ENCODE measurements around the gene PDE3A.

PDE3A gene

GRCh38 chr12:20439626-20440025 lies 71.3 kb downstream of the PDE3A start:
- no peaks in the 10 kb centered on the region for H3K27me3 ChIP-seq (ENCODE audit: control insufficient read depth in 3 of 3, insufficient read depth in 3 of 3, low read depth in 1 of 3, low read length in 3 of 3)
- no peak overlapping the region for H2BK12ac ChIP-seq (ENCODE audit: low read length)
- H4K8ac ChIP-seq (ENCODE audit: low read depth, low read length): no peak overlapping the region
- peaks cover 0 to 1% of the 10 kb centered on the region in 2 donors for H3K36me3 ChIP-seq (replicated peaks in 1 of 2; ENCODE audit: control insufficient read depth in 2 of 2, insufficient read depth in 2 of 2, low read length in 2 of 2)
- no peak for DNase-seq (ENCODE audit: low spot score)
- no peak overlapping the region for H3K18ac ChIP-seq (ENCODE audit: low read length)
- no peak overlapping the region for H3K9ac ChIP-seq (ENCODE audit: low read depth, low read length, poor library complexity)
- no peak overlapping the region for H3K4me2 ChIP-seq (ENCODE audit: insufficient read depth, low read length, poor library complexity, severe bottlenecking)
- H2BK15ac ChIP-seq (ENCODE audit: low read length): no peak overlapping the region
- H2AFZ ChIP-seq (ENCODE audit: low read length): no peak overlapping the region
- no peak overlapping the region for H2BK120ac ChIP-seq (ENCODE audit: low read depth, low read length)
- no peak overlapping the region for H3K23ac ChIP-seq (ENCODE audit: low read depth, low read length, poor library complexity)
- no peak overlapping the region for H3K27ac ChIP-seq (replicated peaks; ENCODE audit: low read length)
- H3K4ac ChIP-seq (ENCODE audit: low read length): no peak overlapping the region
- H3K9me3 ChIP-seq (replicated peaks in 1 of 2; ENCODE audit: control insufficient read depth in 2 of 2, insufficient read depth in 1 of 2, low read depth in 1 of 2, low read length in 2 of 2): peaks cover 0 to 1% of the 10 kb centered on the region in 2 donors
- H3K4me3 ChIP-seq (ENCODE audit: low read length in 2 of 2): no peak overlapping the region
- peaks cover 0 to 2% of the 10 kb centered on the region in 2 donors for H3K4me1 ChIP-seq (ENCODE audit: control insufficient read depth in 2 of 2, insufficient read depth in 1 of 2, low read depth in 1 of 2, low read length in 2 of 2)
- no peak overlapping the region for H2AK5ac ChIP-seq (ENCODE audit: low read depth, low read length)
- no peak overlapping the region for H4K91ac ChIP-seq (ENCODE audit: low read depth, low read length, poor library complexity)
- H2BK5ac ChIP-seq (ENCODE audit: low read length): no peak overlapping the region
- H3K14ac ChIP-seq (ENCODE audit: low read length): no peak overlapping the region
- H3K79me1 ChIP-seq (ENCODE audit: low read depth, low read length): no peaks in the 10 kb centered on the region
- WGBS, 2 donors (ENCODE audit: extremely low coverage in 2 of 2, insufficient read length in 2 of 2, insufficient replicate concordance in 1 of 2): no CpG with 5 or more reads among the region's 1 CpG

DNA sequence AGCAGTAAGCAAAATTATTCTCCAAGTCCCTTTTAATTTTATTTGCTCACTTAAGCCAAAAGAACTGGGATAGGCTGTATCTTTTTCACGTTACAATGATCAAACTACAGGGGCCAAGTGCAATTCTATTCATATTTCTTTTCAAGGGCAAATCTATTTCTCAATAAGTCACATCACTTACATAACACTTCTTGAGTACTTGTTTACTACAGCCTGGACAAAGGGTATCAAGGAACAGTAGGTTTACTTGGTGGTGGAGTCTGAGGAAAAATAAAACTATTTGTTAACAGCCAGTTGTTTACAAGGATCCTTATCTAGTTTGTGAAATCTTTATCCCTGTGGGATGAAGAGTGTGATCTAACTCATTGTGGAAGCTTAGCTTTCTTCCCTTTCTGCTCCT lies 72.1 kb downstream of the PDE3A start:
- Histone ChIP-seq H3K9ac (ENCODE audit: low read depth, low read length, poor library complexity) (no peak overlapping the region), H3K23ac (ENCODE audit: low read depth, low read length, poor library complexity) (no peak overlapping the region), H3K18ac (ENCODE audit: low read length) (no peak overlapping the region), H3K14ac (ENCODE audit: low read length) (no peak overlapping the region), H2AK5ac (ENCODE audit: low read depth, low read length) (no peak overlapping the region), H4K8ac (ENCODE audit: low read depth, low read length) (no peak overlapping the region), H2BK5ac (ENCODE audit: low read length) (no peak overlapping the region), H2BK120ac (ENCODE audit: low read depth, low read length) (no peak overlapping the region), H3K27me3 (ENCODE audit: control insufficient read depth in 3 of 3, insufficient read depth in 3 of 3, low read depth in 1 of 3, low read length in 3 of 3) (no peaks in the 10 kb centered on the region), H3K4me1 (ENCODE audit: control insufficient read depth in 2 of 2, insufficient read depth in 1 of 2, low read depth in 1 of 2, low read length in 2 of 2) (peaks cover 0 to 2% of the 10 kb centered on the region in 2 donors), H2BK15ac (ENCODE audit: low read length) (no peak overlapping the region), H3K27ac (replicated peaks; ENCODE audit: low read length) (no peak overlapping the region), H2BK12ac (ENCODE audit: low read length) (no peak overlapping the region), H2AFZ (ENCODE audit: low read length) (no peak overlapping the region), H3K79me1 (ENCODE audit: low read depth, low read length) (no peaks in the 10 kb centered on the region), H3K36me3 (replicated peaks in 1 of 2; ENCODE audit: control insufficient read depth in 2 of 2, insufficient read depth in 2 of 2, low read length in 2 of 2) (peaks cover 0 to 1% of the 10 kb centered on the region in 2 donors), H3K4ac (ENCODE audit: low read length) (no peak overlapping the region), H4K91ac (ENCODE audit: low read depth, low read length, poor library complexity) (no peak overlapping the region), H3K4me2 (ENCODE audit: insufficient read depth, low read length, poor library complexity, severe bottlenecking) (no peak overlapping the region), H3K9me3 (replicated peaks in 1 of 2; ENCODE audit: control insufficient read depth in 2 of 2, insufficient read depth in 1 of 2, low read depth in 1 of 2, low read length in 2 of 2) (peaks cover 0 to 1% of the 10 kb centered on the region in 2 donors), H3K4me3 (ENCODE audit: low read length in 2 of 2) (no peak overlapping the region)
- DNase-seq (ENCODE audit: low spot score): no peak
- no CpG with 5 or more reads among the region's 1 CpG for WGBS, 2 donors (ENCODE audit: extremely low coverage in 2 of 2, insufficient read length in 2 of 2, insufficient replicate concordance in 1 of 2)

DNA sequence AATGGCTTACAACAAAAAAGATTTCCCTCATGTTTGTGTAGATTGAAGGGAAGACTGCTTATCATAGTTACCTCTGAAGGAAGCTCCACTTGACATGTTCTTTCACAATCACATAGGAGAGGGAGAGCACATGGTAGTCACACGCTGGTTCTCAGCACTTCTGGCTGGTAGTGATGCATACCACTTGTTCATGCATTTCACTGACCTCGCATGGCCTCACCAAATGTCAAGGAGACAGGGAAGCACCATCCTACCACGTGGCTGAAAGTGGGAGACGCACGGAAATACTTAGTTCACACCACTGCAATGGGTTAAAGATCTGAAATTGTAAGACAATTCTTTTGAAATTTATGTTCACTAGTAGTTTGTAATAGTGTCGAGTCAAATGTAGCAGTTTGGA lies 74.0 kb downstream of the PDE3A start:
- Histone ChIP-seq H4K8ac (ENCODE audit: low read depth, low read length) (no peak overlapping the region), H3K27me3 (ENCODE audit: control insufficient read depth in 3 of 3, insufficient read depth in 3 of 3, low read depth in 1 of 3, low read length in 3 of 3) (no peaks in the 10 kb centered on the region), H3K4me2 (ENCODE audit: insufficient read depth, low read length, poor library complexity, severe bottlenecking) (no peak overlapping the region), H4K91ac (ENCODE audit: low read depth, low read length, poor library complexity) (no peak overlapping the region), H3K4ac (ENCODE audit: low read length) (no peak overlapping the region), H2BK12ac (ENCODE audit: low read length) (no peak overlapping the region), H3K14ac (ENCODE audit: low read length) (no peak overlapping the region), H3K27ac (replicated peaks; ENCODE audit: low read length) (no peak overlapping the region), H3K79me1 (ENCODE audit: low read depth, low read length) (no peaks in the 10 kb centered on the region), H3K9ac (ENCODE audit: low read depth, low read length, poor library complexity) (no peak overlapping the region), H2BK15ac (ENCODE audit: low read length) (no peak overlapping the region), H3K36me3 (replicated peaks in 1 of 2; ENCODE audit: control insufficient read depth in 2 of 2, insufficient read depth in 2 of 2, low read length in 2 of 2) (peaks cover 0 to 1% of the 10 kb centered on the region in 2 donors), H3K23ac (ENCODE audit: low read depth, low read length, poor library complexity) (no peak overlapping the region), H3K4me3 (ENCODE audit: low read length in 2 of 2) (peak overlapping the region in 1 of 2 donors; percentile 28), H2BK120ac (ENCODE audit: low read depth, low read length) (no peak overlapping the region), H3K4me1 (ENCODE audit: control insufficient read depth in 2 of 2, insufficient read depth in 1 of 2, low read depth in 1 of 2, low read length in 2 of 2) (peaks cover 0 to 2% of the 10 kb centered on the region in 2 donors), H2AK5ac (ENCODE audit: low read depth, low read length) (no peak overlapping the region), H3K18ac (ENCODE audit: low read length) (no peak overlapping the region), H3K9me3 (replicated peaks in 1 of 2; ENCODE audit: control insufficient read depth in 2 of 2, insufficient read depth in 1 of 2, low read depth in 1 of 2, low read length in 2 of 2) (peaks cover 0 to 1% of the 10 kb centered on the region in 2 donors), H2BK5ac (ENCODE audit: low read length) (no peak overlapping the region), H2AFZ (ENCODE audit: low read length) (no peak overlapping the region)
- DNase-seq (ENCODE audit: low spot score): no peak
- no CpG with 5 or more reads among the region's 6 CpGs for WGBS, 2 donors (ENCODE audit: extremely low coverage in 2 of 2, insufficient read length in 2 of 2, insufficient replicate concordance in 1 of 2)

DNA sequence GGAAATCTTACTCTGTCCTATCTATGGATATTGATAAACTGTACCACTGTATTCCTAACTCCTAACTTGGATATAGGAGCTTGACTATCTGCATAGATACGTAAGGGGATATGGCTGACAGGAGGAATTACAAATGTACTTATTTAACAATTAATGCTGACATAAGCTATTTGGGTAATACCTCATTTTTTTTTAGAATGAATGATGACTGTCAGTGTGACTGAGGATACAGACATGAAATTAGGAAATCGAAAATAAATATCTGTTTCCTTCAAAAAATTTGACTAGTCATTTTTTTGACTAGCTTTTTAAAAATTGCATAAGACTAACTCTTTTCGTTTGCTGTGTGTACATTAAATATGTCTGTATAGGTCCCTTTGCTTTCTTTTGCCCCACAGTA lies 74.9 kb downstream of the PDE3A start:
- H3K36me3 ChIP-seq (replicated peaks in 1 of 2; ENCODE audit: control insufficient read depth in 2 of 2, insufficient read depth in 2 of 2, low read length in 2 of 2): peaks cover 0 to 1% of the 10 kb centered on the region in 2 donors
- no peak overlapping the region for H2BK5ac ChIP-seq (ENCODE audit: low read length)
- no peak overlapping the region for H3K27ac ChIP-seq (replicated peaks; ENCODE audit: low read length)
- H3K14ac ChIP-seq (ENCODE audit: low read length): no peak overlapping the region
- H3K4ac ChIP-seq (ENCODE audit: low read length): no peak overlapping the region
- no peak overlapping the region for H3K4me2 ChIP-seq (ENCODE audit: insufficient read depth, low read length, poor library complexity, severe bottlenecking)
- H3K9ac ChIP-seq (ENCODE audit: low read depth, low read length, poor library complexity): no peak overlapping the region
- H3K79me1 ChIP-seq (ENCODE audit: low read depth, low read length): no peaks in the 10 kb centered on the region
- no CpG with 5 or more reads among the region's 3 CpGs for WGBS, 2 donors (ENCODE audit: extremely low coverage in 2 of 2, insufficient read length in 2 of 2, insufficient replicate concordance in 1 of 2)
- no peak overlapping the region for H3K4me3 ChIP-seq (ENCODE audit: low read length in 2 of 2)
- peaks cover 0 to 2% of the 10 kb centered on the region in 2 donors for H3K4me1 ChIP-seq (ENCODE audit: control insufficient read depth in 2 of 2, insufficient read depth in 1 of 2, low read depth in 1 of 2, low read length in 2 of 2)
- no peaks in the 10 kb centered on the region for H3K27me3 ChIP-seq (ENCODE audit: control insufficient read depth in 3 of 3, insufficient read depth in 3 of 3, low read depth in 1 of 3, low read length in 3 of 3)
- no peak overlapping the region for H2BK12ac ChIP-seq (ENCODE audit: low read length)
- no peak overlapping the region for H4K8ac ChIP-seq (ENCODE audit: low read depth, low read length)
- no peak overlapping the region for H2AK5ac ChIP-seq (ENCODE audit: low read depth, low read length)
- no peak overlapping the region for H3K23ac ChIP-seq (ENCODE audit: low read depth, low read length, poor library complexity)
- no peak overlapping the region for H3K18ac ChIP-seq (ENCODE audit: low read length)
- DNase-seq (ENCODE audit: low spot score): no peak
- no peak overlapping the region for H4K91ac ChIP-seq (ENCODE audit: low read depth, low read length, poor library complexity)
- no peak overlapping the region for H2BK120ac ChIP-seq (ENCODE audit: low read depth, low read length)
- no peak overlapping the region for H2BK15ac ChIP-seq (ENCODE audit: low read length)
- no peak overlapping the region for H2AFZ ChIP-seq (ENCODE audit: low read length)
- H3K9me3 ChIP-seq (replicated peaks in 1 of 2; ENCODE audit: control insufficient read depth in 2 of 2, insufficient read depth in 1 of 2, low read depth in 1 of 2, low read length in 2 of 2): peaks cover 0 to 1% of the 10 kb centered on the region in 2 donors

Data from neuronal stem cell (in vitro differentiated cells).